Heart left ventricle (tissue), 16 donors: ENCODE data around the gene GATAD2A. TPM values are rescaled to one million over a fixed set of nuclear protein-coding genes. Genes with fewer than 3 reads are reported as not detected.
A peak's percentile ranks its signal among the peaks of the same experiment; 100 is the strongest.

Experiments used
- ATAC-seq, 4 donors: fragments of 200-7000 bp; cut with Tn5 transposase; one replicate each; pipeline ENCODE4 v1.9.1; 2020 to 2022; ENCODE audit warnings: moderate library complexity in 4 of 4, mild to moderate bottlenecking in 3 of 4, moderate number of reproducible peaks in 1 of 4
- DNase-seq, 5 donors: peaks; one replicate each; pipeline ENCODE4 v3.0.0-alpha.2; 2020
- H3K27ac ChIP-seq, 12 donors: fragments of 200-600 bp; sonication (generic) in 4 of 12; one replicate each; pipeline versions ENCODE4 v1.5.0 to v1.8.0; 2016 to 2022; ENCODE audit warnings: mild to moderate bottlenecking in 2 of 12
- H3K27me3 ChIP-seq, 9 donors: fragments of 200-600 bp; sonication (generic) in 2 of 9; one replicate each; pipeline versions ENCODE4 v1.5.1 to v1.8.0; 2016 to 2022; ENCODE audit warnings: mild to moderate bottlenecking in 3 of 9
- H3K36me3 ChIP-seq, 9 donors: fragments of 200-600 bp; sonication (generic) in 2 of 9; one replicate each; pipeline versions ENCODE4 v1.5.0 to v1.8.0; 2018 to 2022; ENCODE audit warnings: mild to moderate bottlenecking in 2 of 9
- H3K4me1 ChIP-seq, 12 donors: fragments of 200-600 bp; sonication (generic) in 4 of 12; one replicate each; pipeline versions ENCODE4 v1.5.0 to v1.8.0; 2016 to 2022; ENCODE audit warnings: mild to moderate bottlenecking in 3 of 12
- H3K4me3 ChIP-seq, 12 donors: fragments of 200-600 bp; sonication (generic) in 4 of 12; one replicate each; pipeline versions ENCODE4 v1.5.0 to v1.8.0; 2017 to 2022; ENCODE audit warnings: mild to moderate bottlenecking in 9 of 12, moderate library complexity in 4 of 12
- H3K9me3 ChIP-seq, 12 donors: fragments of 200-600 bp; sonication (generic) in 4 of 12; one replicate each; pipeline versions ENCODE4 v1.5.0 to v1.8.0; 2016 to 2022; ENCODE audit warnings: mild to moderate bottlenecking in 1 of 12
- POLR2A ChIP-seq, 2 donors: fragments of 450-650 bp; IDR thresholded peaks; one replicate each; pipeline ENCODE4 v1.6.1; 2017; ENCODE audit warnings: antibody characterized with exemption in 2 of 2, mild to moderate bottlenecking in 2 of 2, moderate library complexity in 2 of 2
- WGBS, 4 donors: extraction: QIAGEN DNeasy Blood & Tissue Kit in 2 of 4; methylation state at CpG; one replicate each; pipeline versions ENCODE4 v1.1.5 to v1.1.7; 2013 to 2018; 5-methylcytosine and 5-hydroxymethylcytosine counted together
- intact Hi-C, 10 donors: fragments of 100-400 bp; cut with DNase I; formaldehyde crosslinking; loops; one replicate each; pipeline versions ENCODE4 v1.11.1 to v1.14.2; 2022
- polyA plus RNA-seq, 2 donors: library from polyadenylated mRNA; stranded (reverse); fragments of 200-250 nt; gene quantifications; one replicate each; pipeline ENCODE4 v1.2.3, GENCODE V29; 2013
- total RNA-seq, 9 donors: library from RNA; depleted of rRNA in 2 of 9; stranded (reverse); fragments of >200 nt in 2 of 9; fragmentation: NEBNext Ultra II Directional in 3 of 9; extraction: Animal tissue kit (Norgen Biotek cat#: 25700) in 3 of 9; gene quantifications; one replicate each; pipeline versions ENCODE4 v1.1.0 to v1.2.4, GENCODE V29; 2016 to 2023
- TF ChIP-seq, protein P1 (sequence below), 12 donors: fragments of 200-600 bp; sonication (generic) in 4 of 12; IDR thresholded peaks; one replicate each; pipeline versions ENCODE4 v1.5.0 to v1.8.0; 2018 to 2022; ENCODE audit warnings: antibody characterized with exemption in 12 of 12, mild to moderate bottlenecking in 5 of 12
- donor health status: ischemic (EF 13 %, LVEDD 7.1; RV severe dilation, severe dysfunction).
- donor health status: healthy with polysubstance abuse.
- donor health status: DM: no; HTN: yes; CAD: no.
- donor health status: DM: no; HTN: no; CAD: no.
- donor health status: ischemic (EF 25% LVEDD 6.9; RV normal size, moderate dysfunction).
- donor health status: ischemic (EF 25% LVEDD 5.7; RV mildly dilated, moderate dysfunction).
- donor health status: healthy.
- donor health status: DM: yes; HTN: yes; CAD: no.
- donor health status: ischemic (EF 35%, LVEDD 5.7; RV mildly dilated, moderate dysfunction).
- donor health status: nonischemic (EF 11% LVEDD 7.7; RV severe dilation, severe dysfunction).
- donor health status: DM: yes; HTN: yes; CAD: no.
- donor health status: PGD.
- donor health status: ischemic (EF 29% LVEDD 5.4; RV normal size, mild dysfunction).
- donor health status: nonischemic (EF 23%, LVEDD 6.1; RV moderate dilation, normal function).

GATAD2A gene
- total and polyA plus RNA-seq, 11 donors = 7.5 to 49.5 (median 30.5) TPM

DNA sequence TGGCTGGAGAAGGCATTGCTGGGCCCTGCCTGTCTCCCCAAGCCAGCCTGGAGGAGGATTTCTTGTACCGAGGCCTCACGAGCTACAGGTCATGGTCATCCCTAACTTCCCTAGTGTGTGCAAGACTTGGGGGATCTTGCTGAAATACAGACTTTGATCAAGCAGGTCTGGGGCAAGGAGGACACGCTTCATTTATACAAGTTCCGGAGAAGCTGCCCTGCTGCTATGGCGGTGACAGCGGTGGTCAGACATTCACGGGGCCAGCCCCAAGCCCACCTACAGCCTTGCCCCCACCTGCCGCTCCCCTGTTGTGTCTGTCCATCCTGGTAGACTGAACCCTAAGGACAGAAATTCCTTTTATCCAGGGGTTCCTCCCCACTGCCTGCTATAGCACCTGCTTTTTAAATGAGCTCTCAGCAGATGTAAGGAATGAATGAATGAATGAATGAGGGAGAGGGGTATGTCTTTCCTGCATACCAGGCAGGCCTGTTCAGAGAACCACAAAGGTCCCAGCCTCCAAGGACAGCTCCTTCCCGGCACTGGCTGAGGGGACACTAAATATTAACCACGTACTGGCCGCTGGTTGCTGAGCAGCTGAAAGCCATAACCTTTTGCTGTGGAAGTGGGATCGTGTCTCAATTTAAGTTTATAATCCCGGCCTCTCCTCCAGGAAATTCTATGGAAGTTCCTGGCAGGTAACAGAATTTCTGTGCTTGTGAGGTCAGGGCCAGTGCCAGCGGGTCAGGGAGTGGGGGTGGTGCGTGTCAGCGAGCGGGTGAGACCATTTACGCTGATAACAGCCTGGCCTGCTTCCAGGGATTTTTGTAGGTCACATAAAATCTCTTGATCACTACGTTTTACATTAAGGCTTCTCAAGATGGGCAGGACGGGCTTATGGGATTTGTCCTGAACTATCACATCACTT, 82.7 kb downstream of the GATAD2A start:
- peaks cover 0 to 34% (median 10%) of the 10 kb centered on the region in 9 donors for H3K36me3 ChIP-seq
- TF ChIP-seq POLR2A (IDR thresholded peaks at IDR 0.05) = no peak
- TF ChIP-seq, protein P1, sequence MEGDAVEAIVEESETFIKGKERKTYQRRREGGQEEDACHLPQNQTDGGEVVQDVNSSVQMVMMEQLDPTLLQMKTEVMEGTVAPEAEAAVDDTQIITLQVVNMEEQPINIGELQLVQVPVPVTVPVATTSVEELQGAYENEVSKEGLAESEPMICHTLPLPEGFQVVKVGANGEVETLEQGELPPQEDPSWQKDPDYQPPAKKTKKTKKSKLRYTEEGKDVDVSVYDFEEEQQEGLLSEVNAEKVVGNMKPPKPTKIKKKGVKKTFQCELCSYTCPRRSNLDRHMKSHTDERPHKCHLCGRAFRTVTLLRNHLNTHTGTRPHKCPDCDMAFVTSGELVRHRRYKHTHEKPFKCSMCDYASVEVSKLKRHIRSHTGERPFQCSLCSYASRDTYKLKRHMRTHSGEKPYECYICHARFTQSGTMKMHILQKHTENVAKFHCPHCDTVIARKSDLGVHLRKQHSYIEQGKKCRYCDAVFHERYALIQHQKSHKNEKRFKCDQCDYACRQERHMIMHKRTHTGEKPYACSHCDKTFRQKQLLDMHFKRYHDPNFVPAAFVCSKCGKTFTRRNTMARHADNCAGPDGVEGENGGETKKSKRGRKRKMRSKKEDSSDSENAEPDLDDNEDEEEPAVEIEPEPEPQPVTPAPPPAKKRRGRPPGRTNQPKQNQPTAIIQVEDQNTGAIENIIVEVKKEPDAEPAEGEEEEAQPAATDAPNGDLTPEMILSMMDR (IDR thresholded peaks at IDR 0.05) = no peak
- ATAC-seq (no peak), DNase-seq (peak in 2 of 5 donors; percentile 43 to 56)
- H3K4me3 ChIP-seq = peak overlapping the region in 5 of 12 donors; percentile 1 to 40 (median 30)
- WGBS, 4 donors = 43 to 51% (median 47%) methylated on average over 15 to 20 of the region's 20 CpGs
- H3K4me1 ChIP-seq = peaks cover 10 to 64% (median 46%) of the 10 kb centered on the region in 12 donors
- intact Hi-C loops = loop anchor here in 2 of 10 donors (5.0 to 10.0 kb wide), 3 partner anchors 81 to 343 kb away; partner anchors contain the start of gene GATAD2A (in 1 of the 2)
- no peaks in the 10 kb centered on the region for H3K9me3 ChIP-seq
- H3K27ac ChIP-seq = peak overlapping the region; percentile 38 to 94 (median 70)
- H3K27me3 ChIP-seq = no peaks in the 10 kb centered on the region

DNA sequence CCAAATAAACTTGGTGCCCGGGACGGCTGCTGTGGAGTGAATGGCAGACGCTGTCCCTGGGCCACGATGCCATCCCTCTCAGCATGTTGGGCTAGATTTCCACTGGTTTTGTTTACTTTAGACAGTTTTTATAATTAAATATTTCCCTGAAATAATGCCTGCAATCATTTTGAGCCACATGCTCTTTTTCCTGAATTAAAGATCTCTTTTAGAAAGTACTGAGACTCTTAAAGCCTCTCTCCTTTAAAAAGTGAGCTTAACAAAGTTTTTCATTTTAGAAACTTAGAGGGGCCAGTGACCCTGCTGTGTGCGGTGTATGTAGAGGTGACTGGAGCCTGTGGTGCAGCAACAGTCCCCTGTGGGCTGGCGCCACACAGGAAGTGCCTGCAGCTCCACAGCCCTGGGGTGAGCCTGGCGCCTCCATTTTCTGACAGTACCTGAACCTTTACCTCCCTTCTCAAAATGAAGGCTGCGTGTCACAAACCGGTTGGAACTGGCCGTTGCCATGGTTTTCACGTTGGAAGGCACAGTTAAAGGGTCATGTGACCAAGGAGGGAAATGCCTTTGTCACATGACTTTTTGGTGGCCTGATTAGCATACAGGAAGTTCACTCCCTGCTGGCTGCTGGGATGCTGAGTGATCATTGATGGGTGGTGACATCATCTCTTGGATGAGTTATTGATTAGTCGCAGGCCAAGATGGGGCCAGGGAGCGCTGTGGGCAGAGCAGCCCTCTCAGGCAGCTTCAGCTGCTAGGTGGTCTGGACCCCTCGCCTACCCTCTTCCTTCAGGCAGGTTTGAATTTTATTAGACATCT, 83.6 kb downstream of the GATAD2A start:
- Histone ChIP-seq H3K9me3 (no peaks in the 10 kb centered on the region), H3K4me3 (peak overlapping the region in 8 of 12 donors; percentile 1 to 40 (median 25)), H3K36me3 (peaks cover 0 to 39% (median 17%) of the 10 kb centered on the region in 9 donors), H3K27me3 (no peaks in the 10 kb centered on the region), H3K27ac (peak overlapping the region; percentile 38 to 94 (median 70)), H3K4me1 (peaks cover 10 to 60% (median 45%) of the 10 kb centered on the region in 12 donors)
- DNase-seq = peak; percentile 77 to 84 (median 79)
- WGBS, 4 donors = 36 to 47% (median 40%) methylated on average over 13 to 14 of the region's 14 CpGs
- TF ChIP-seq, protein P1 (IDR thresholded peaks at IDR 0.05) = no peak
- TF ChIP-seq POLR2A (IDR thresholded peaks at IDR 0.05) = no peak
- peak; percentile 10 to 68 (median 56) for ATAC-seq
- intact Hi-C loops = loop anchor here in 3 of 10 donors (1.0 to 10.0 kb wide), 4 partner anchors 82 to 344 kb away; partner anchors contain the start of gene GATAD2A (in 1 of the 3)

DNA sequence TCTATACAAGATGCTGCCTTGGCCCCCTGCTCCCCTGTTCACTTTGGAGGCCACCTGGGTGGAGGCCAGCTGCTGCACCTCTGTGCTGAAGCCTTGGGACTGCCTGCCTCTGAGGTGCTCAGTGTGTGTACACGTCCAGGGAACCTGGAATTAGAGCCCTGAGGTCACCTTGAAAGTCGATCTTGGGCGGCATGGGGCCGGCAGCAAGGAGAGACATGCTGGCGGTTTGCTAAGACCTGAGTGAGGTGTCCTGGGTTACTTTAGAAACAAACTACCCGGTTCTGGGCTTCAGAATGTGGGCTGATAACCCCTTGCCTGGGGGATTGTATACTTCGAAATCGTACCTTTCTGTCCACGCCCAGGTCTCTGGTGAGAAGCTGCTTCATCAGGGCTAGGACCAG, 84.3 kb downstream of the GATAD2A start:
- 54 to 59% (median 56%) methylated on average over 7 to 9 of the region's 9 CpGs for WGBS, 4 donors
- TF ChIP-seq, protein P1 (IDR thresholded peaks at IDR 0.05) = no peak
- TF ChIP-seq POLR2A (IDR thresholded peaks at IDR 0.05) = no peak
- ATAC-seq (peak in 3 of 4 donors; percentile 3 to 6 (median 6)), DNase-seq (peak in 1 of 5 donors; percentile 27)
- peaks cover 0 to 46% (median 25%) of the 10 kb centered on the region in 9 donors for H3K36me3 ChIP-seq
- peak overlapping the region; percentile 14 to 94 (median 70) for H3K27ac ChIP-seq
- no peaks in the 10 kb centered on the region for H3K9me3 ChIP-seq
- intact Hi-C loops = loop anchor here (1.0 to 10.0 kb wide), 11 partner anchors 81 to 345 kb away; partner anchors contain the start of genes GATAD2A (in 5 of the 10), BORCS8 (in 1 of the 10) and RFXANK (in 1 of the 10)
- H3K4me1 ChIP-seq = peaks cover 10 to 55% (median 43%) of the 10 kb centered on the region in 12 donors
- peak overlapping the region in 4 of 12 donors; percentile 1 to 40 (median 32) for H3K4me3 ChIP-seq
- H3K27me3 ChIP-seq = no peaks in the 10 kb centered on the region
